ENCODE data around the gene GPATCH8. TPM values are rescaled to one million over a fixed set of nuclear protein-coding genes. Genes with fewer than 3 reads are reported as not detected.

GPATCH8 gene
- total and polyA plus RNA-seq, 9 of the 15 experiments (the other 6 are each of a cell fraction or from before 2014, with no cell fraction given): 10.6 to 29.6 (median 13.2) TPM

- no peak for TF ChIP-seq RERE (CRISPR knock-in tag; IDR thresholded peaks at IDR 0.05; ENCODE audit: borderline replicate concordance)
- no peak for TF ChIP-seq ZFP91 (CRISPR knock-in tag; IDR thresholded peaks at IDR 0.05)
- no peak for TF ChIP-seq ZNF785 (CRISPR knock-in tag; IDR thresholded peaks at IDR 0.05)
- no peak for TF ChIP-seq CBX2 (IDR thresholded peaks at IDR 0.05; ENCODE audit: insufficient read depth, low read length, poor library complexity, severe bottlenecking)
- no peak for TF ChIP-seq ZBTB26 (CRISPR knock-in tag; IDR thresholded peaks at IDR 0.05)
- TF ChIP-seq ZNF175 (CRISPR knock-in tag; IDR thresholded peaks at IDR 0.05; ENCODE audit: low read depth): 0 out of 2 replicates have a peak, but pooled peaks have one; percentile 64
- no peak for TF ChIP-seq GTF3C2 (IDR thresholded peaks at IDR 0.05; ENCODE audit: borderline replicate concordance, extremely low read depth, insufficient read length)
- TF ChIP-seq FIP1L1 (IDR thresholded peaks at IDR 0.05; ENCODE audit: low read depth, low read length, poor library complexity, severe bottlenecking): no peak
- 0 out of 2 replicates have a peak, but pooled peaks have one; percentile 45 for TF ChIP-seq JUND (IDR thresholded peaks at IDR 0.05; ENCODE audit: borderline replicate concordance, low read depth, low read length)
- TF ChIP-seq JUND (tag; IDR thresholded peaks at IDR 0.05; ENCODE audit: borderline replicate concordance, low read depth, low read length): peak; percentile 16; the same call in 2 of the 3 replicates
- no peak for TF ChIP-seq ZBTB8A (IDR thresholded peaks at IDR 0.05; ENCODE audit: partially characterized antibody)
Measured at GRCh38 chr17:44389723-44390202, 113.4 kb downstream of the GPATCH8 start (continued).

Data from K562 (cell line).